Stimulated activated CD4-positive, alpha-beta T cell treated with anti-CD3 and anti-CD28 coated beads, TNF-alpha, amount 100 ng/mL, for 48 hours (primary cell): Measurements from ENCODE around the gene RAP2B.
"Not testable (repeated sequence)": the region's sequence is repeated elsewhere in the genome, so short reads cannot be mapped to it uniquely, and the experiment has no call there.

ENCODE experiments used
- DNase-seq, 3 donors: peaks; one replicate each; pipeline ENCODE4 v3.0.0-alpha.2; 2020; ENCODE audit warnings: low read depth in 3 of 3

The RAP2B gene

GRCh38 chr3:153193786-153194476 lies 31.9 kb downstream of the RAP2B start:
- not testable (repeated sequence) for DNase-seq

GRCh38 chr3:153195349-153195879 lies 33.4 kb downstream of the RAP2B start:
- no peak for DNase-seq

DNA sequence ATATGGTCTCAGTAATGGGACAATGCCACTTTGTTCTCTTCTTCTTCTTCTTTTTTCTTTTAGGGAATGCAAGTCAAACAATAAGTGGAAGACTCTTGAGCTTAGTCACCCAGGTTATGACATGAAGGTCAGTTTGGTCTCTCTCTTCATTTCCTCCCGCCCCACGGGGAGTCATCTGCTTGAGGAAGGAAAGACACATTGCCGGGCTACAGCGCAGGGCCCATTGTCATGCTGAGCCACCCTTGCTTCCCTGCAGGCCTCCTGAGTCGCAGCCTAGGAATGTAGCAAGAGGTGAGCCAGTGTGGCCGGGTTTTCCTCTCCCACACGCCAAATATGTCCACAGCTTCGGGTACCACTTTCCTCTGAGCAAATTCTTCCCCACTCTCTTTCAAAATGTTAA lies 47.6 kb downstream of the RAP2B start:
- DNase-seq, result no peak

DNA sequence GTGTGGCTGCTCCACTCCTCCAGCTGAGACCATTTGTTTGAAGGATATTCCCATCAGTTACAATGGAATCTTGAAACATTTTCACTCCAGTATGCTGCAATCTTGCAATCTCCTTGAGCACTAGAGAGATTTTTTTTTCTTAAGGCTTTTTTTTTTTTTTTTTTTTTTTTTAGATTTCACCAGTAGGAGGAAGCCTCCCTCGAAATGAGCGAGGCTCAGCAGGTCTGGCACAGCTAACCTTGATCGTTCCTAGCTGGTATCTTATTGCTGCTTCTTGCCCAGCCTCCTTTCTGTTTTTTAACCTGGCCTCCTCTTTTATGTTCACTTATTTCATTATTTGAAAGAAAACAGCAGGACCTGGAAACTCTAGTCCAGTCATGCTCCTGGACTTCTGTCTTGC lies 48.1 kb downstream of the RAP2B start:
- DNase-seq, result no peak

DNA sequence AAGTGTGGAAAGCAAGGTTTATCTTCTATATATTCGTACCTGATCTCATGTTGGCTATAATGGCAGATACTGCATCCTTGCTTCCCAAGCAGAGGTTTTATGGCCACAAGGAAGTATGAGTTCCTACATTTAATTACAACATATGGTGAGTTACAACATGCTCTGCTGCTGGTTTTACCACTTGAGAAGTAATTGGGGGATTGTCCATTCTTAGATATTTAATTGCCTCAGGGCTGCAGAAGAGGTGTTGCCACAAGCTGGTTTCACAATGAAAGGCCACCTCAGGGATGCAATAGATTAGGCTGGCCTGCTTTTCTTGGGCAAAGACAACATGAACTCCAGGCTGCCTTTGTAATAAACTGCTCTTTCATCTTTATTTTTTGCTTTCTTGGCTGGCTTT lies 48.6 kb downstream of the RAP2B start:
- DNase-seq, result no peak

- no peak for DNase-seq
Observed at GRCh38 chr3:153215497-153215896, 53.5 kb downstream of the RAP2B start.

DNA sequence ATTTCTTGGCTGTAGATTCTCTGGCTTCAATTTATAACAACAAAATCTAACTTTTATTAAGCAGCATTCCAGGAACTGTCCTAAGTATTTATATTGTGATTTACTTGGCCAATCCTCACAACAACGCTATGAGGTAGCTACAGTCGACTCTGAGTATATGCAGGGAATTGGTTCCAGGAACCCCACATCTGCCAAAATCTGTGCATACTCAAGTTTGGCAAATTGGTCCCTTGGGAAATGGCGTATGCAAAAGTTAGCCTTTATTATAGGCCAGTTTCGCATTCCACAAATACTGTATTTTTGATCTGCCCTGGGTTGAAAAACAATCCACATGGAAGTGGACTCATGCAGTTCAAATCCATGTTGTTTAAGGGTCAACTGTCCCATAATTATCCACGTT lies 53.9 kb downstream of the RAP2B start:
- DNase-seq, result no peak

DNA sequence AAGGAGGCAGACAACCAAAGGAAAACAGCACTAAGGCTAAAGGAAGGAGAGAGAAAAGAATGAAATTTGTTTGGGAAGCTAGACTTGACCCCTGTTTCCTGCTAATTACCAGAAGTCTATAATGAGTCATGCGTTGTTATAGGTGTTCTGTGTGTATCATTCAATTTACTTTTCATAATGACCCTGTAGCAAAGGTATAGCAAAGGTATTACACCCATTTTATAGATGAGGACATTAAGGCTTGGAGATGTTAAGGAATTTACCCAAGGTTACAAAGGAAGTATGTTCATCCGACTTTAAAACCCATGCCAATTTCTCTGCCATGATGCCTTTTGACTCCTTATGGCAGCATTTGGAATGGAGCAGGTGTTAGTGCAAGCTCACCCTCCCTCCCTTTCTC lies 54.9 kb downstream of the RAP2B start:
- no peak for DNase-seq

DNA sequence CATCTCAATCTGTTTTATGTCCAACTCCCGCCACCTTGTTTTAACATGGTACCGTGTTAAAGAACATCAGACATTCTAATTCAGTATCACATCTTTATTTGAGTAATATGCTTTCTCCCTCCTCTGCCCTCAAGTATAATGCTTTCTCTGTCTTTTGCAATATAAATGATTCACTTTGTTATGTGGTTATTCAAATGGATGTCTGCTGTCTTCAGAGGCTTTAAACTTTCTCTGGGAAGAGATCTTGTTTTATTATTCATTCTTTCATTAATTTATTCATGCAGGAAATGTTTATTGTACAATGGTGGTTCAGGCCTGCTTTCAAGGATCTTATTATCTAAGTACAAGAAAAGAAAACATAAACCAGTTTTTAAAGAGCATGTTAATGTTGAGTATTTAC lies 57.1 kb downstream of the RAP2B start:
- DNase-seq, result no peak
